Erythroblast (primary cell): ENCODE measurements around the gene PRDM15.

Source experiments
- GATA1 ChIP-seq: IDR thresholded peaks from 2 replicates; pipeline ENCODE4 v1.6.1; 2011; ENCODE audit warnings: low read depth, mild to moderate bottlenecking, control low read depth, low read length, moderate library complexity
- POLR2A ChIP-seq: IDR thresholded peaks from 2 replicates; pipeline ENCODE4 v1.6.1; 2011; ENCODE audit warnings: mild to moderate bottlenecking, low read length

DNA sequence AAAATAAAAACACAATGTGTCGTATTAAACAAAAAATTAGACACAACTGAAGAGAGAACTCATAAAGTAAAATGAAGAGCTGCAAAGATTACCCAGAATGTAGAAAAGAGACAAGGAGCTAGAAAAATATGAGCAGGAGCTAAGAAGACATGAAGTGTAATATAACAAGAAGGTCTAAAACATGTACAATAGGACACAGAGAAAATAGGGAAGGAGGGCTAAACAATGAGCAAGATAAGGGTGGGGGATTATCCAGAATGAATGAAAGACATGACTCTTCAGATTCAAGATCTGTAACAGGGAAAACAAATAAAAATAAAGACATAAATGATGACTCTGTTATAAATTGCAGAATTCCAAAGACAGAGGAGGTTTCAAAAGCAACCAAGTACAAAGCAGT, 38.3 kb downstream of the PRDM15 start:
- no peak for TF ChIP-seq POLR2A
- TF ChIP-seq GATA1: no peak
